ENCODE data around the gene CRHR2. TPM values are rescaled to one million over a fixed set of nuclear protein-coding genes. Genes with fewer than 3 reads are reported as not detected.
"Not testable (repeated sequence)": the region's sequence is repeated elsewhere in the genome, so short reads cannot be mapped to it uniquely, and the experiment has no call there.

Gene CRHR2
- total RNA-seq, 1 experiment from 2014 or later = not detected

DNA sequence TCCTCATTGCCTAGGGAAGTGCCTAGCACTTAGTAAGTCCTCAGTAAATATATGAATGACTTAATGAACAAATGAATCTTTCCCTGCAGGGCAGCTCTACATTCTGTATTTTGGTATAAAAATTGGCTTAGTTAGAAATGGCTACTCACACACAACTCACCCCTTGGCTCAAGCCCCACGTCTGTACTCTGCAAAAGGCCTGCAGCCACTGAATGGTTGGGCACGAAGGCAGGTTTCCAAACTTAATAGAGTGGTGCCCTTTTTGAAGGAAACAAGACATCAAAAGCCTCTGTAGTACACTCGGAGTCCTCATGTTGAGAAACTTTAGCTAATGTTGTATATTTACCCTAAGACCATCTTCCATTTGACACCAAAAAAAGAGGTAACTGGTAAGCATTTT is 36.6 kb downstream of the CRHR2 start:
- intact Hi-C loops (cut with micrococcal nuclease; ENCODE audit: unreplicated experiment) = no loop called here
- Histone ChIP-seq H3K4me3 (ENCODE audit: low read depth, low read length, poor library complexity, severe bottlenecking) (no peak overlapping the region), H3K27ac (ENCODE audit: low read depth, low read length, poor library complexity, severe bottlenecking) (no peak overlapping the region), H3K4me1 (ENCODE audit: insufficient read depth, low read length, poor library complexity, severe bottlenecking) (no peaks in the 10 kb centered on the region), H3K9me3 (ENCODE audit: low read depth, low read length, poor library complexity, severe bottlenecking) (no peaks in the 10 kb centered on the region), H3K36me3 (ENCODE audit: insufficient read depth, low read length, poor library complexity, severe bottlenecking) (peaks cover 6% of the 10 kb centered on the region), H3K27me3 (replicated peaks; ENCODE audit: insufficient read depth, low read depth, low read length, poor library complexity) (no peaks in the 10 kb centered on the region)
- DNase-seq (ENCODE audit: low spot score) = no peak
- ChIA-PET CTCF (no interaction called here), POLR2A (ENCODE audit: low non-redundant PET) (no interaction called here)
- TF ChIP-seq, protein P1, sequence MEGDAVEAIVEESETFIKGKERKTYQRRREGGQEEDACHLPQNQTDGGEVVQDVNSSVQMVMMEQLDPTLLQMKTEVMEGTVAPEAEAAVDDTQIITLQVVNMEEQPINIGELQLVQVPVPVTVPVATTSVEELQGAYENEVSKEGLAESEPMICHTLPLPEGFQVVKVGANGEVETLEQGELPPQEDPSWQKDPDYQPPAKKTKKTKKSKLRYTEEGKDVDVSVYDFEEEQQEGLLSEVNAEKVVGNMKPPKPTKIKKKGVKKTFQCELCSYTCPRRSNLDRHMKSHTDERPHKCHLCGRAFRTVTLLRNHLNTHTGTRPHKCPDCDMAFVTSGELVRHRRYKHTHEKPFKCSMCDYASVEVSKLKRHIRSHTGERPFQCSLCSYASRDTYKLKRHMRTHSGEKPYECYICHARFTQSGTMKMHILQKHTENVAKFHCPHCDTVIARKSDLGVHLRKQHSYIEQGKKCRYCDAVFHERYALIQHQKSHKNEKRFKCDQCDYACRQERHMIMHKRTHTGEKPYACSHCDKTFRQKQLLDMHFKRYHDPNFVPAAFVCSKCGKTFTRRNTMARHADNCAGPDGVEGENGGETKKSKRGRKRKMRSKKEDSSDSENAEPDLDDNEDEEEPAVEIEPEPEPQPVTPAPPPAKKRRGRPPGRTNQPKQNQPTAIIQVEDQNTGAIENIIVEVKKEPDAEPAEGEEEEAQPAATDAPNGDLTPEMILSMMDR (conservative IDR thresholded peaks at IDR 0.05; ENCODE audit: low read depth, low read length) = no peak
- no peak for TF ChIP-seq EZH2 (IDR thresholded peaks at IDR 0.05; ENCODE audit: borderline replicate concordance, low read depth, low read length, poor library complexity, severe bottlenecking)
- BruUV-seq (replicated peaks) = no TSS peak

DNA sequence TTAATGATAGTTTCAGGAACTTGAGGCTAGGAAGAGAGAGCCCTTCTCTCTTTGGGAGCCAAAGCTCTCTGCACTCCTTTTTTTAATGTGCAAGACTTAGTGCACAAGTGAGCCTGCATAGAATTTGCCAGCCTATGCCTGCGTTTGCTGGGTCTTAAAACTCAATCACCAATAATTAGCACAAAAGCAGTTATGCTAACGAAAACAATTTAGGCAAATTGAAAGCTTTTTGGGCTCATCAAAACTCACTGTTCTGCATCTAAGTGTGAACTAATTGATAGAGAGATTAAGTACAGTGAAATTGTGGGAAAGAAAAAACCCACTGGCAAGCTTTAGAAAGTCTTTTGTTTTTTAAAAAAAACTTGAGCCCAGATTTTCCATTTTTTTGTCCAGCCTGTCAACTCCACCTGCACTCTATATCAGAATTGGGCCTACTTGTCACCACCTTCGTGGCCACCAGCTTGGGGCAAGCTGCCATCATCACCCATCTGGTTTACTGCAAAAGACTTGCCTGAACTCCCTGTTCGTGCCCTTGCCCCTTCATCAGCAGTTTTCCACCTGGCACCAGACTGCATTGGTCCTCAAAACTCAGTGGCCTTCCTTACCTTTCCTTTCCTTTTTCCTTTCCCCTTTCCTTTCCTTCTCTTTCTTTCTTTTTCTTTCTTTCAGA is 37.8 kb downstream of the CRHR2 start:
- intact Hi-C loops (cut with micrococcal nuclease; ENCODE audit: unreplicated experiment) = no loop called here

DNA sequence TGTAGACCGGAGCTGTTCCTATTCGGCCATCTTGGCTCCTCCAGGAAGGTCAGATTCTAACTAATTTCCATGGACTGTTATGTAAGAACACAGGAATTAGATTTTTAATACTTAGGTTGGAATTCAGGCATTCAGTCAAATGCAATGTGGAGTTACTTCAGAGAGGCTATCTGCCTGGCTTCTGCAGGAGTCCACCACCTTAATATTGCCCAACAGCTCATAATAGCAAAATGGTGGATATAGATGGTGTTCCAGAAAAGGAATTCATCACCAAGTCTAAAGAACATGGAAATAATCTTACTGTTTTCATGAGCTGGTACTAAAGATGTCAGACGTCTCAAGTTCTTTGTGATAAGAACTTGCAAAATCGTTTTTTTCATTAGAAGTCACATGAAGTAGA is 39.5 kb downstream of the CRHR2 start:
- no peak overlapping the region for H3K4me3 ChIP-seq (ENCODE audit: low read depth, low read length, poor library complexity, severe bottlenecking)
- ChIA-PET POLR2A (ENCODE audit: low non-redundant PET) (no interaction called here), CTCF (no interaction called here)
- peaks cover 6% of the 10 kb centered on the region for H3K36me3 ChIP-seq (ENCODE audit: insufficient read depth, low read length, poor library complexity, severe bottlenecking)
- no peak for DNase-seq (ENCODE audit: low spot score)
- TF ChIP-seq, protein P1 (conservative IDR thresholded peaks at IDR 0.05; ENCODE audit: low read depth, low read length) = no peak
- no peak for TF ChIP-seq EZH2 (IDR thresholded peaks at IDR 0.05; ENCODE audit: borderline replicate concordance, low read depth, low read length, poor library complexity, severe bottlenecking)
- no TSS peak for BruUV-seq (replicated peaks)
- no peaks in the 10 kb centered on the region for H3K9me3 ChIP-seq (ENCODE audit: low read depth, low read length, poor library complexity, severe bottlenecking)
- intact Hi-C loops (cut with micrococcal nuclease; ENCODE audit: unreplicated experiment) = no loop called here
- no peaks in the 10 kb centered on the region for H3K4me1 ChIP-seq (ENCODE audit: insufficient read depth, low read length, poor library complexity, severe bottlenecking)
- H3K27me3 ChIP-seq (replicated peaks; ENCODE audit: insufficient read depth, low read depth, low read length, poor library complexity) = no peaks in the 10 kb centered on the region
- H3K27ac ChIP-seq (ENCODE audit: low read depth, low read length, poor library complexity, severe bottlenecking) = no peak overlapping the region

More for the DNA sequence above, 37.8 kb downstream of the CRHR2 start:
- no peaks in the 10 kb centered on the region for H3K4me1 ChIP-seq (ENCODE audit: insufficient read depth, low read length, poor library complexity, severe bottlenecking)
- ChIA-PET CTCF (no interaction called here), POLR2A (ENCODE audit: low non-redundant PET) (no interaction called here)
- no peaks in the 10 kb centered on the region for H3K27me3 ChIP-seq (replicated peaks; ENCODE audit: insufficient read depth, low read depth, low read length, poor library complexity)
- H3K27ac ChIP-seq (ENCODE audit: low read depth, low read length, poor library complexity, severe bottlenecking) = no peak overlapping the region
- H3K9me3 ChIP-seq (ENCODE audit: low read depth, low read length, poor library complexity, severe bottlenecking) = no peaks in the 10 kb centered on the region
- DNase-seq (ENCODE audit: low spot score) = no peak
- no peak for TF ChIP-seq EZH2 (IDR thresholded peaks at IDR 0.05; ENCODE audit: borderline replicate concordance, low read depth, low read length, poor library complexity, severe bottlenecking)
- TF ChIP-seq, protein P1 (conservative IDR thresholded peaks at IDR 0.05; ENCODE audit: low read depth, low read length) = no peak
- peaks cover 6% of the 10 kb centered on the region for H3K36me3 ChIP-seq (ENCODE audit: insufficient read depth, low read length, poor library complexity, severe bottlenecking)
- BruUV-seq (replicated peaks) = no TSS peak
- no peak overlapping the region for H3K4me3 ChIP-seq (ENCODE audit: low read depth, low read length, poor library complexity, severe bottlenecking)

DNA sequence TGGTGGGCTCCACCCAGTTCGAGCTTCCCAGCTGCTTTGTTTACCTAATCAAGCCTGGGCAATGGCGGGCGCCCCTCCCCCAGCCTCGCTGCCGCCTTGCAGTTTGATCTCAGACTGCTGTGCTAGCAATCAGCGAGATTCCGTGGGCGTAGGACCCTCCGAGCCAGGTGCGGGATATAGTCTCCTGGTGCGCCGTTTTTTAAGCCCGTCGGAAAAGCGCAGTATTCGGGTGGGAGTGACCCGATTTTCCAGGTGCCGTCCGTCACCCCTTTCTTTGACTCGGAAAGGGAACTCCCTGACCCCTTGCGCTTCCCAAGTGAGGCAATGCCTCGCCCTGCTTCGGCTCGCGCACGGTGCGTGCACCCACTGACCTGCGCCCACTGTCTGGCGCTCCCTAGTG is 39.9 kb downstream of the CRHR2 start:
- H3K27me3 ChIP-seq (replicated peaks; ENCODE audit: insufficient read depth, low read depth, low read length, poor library complexity); intact Hi-C loops (cut with micrococcal nuclease; ENCODE audit: unreplicated experiment); H3K27ac ChIP-seq (ENCODE audit: low read depth, low read length, poor library complexity, severe bottlenecking); CTCF ChIA-PET; H3K4me3 ChIP-seq (ENCODE audit: low read depth, low read length, poor library complexity, severe bottlenecking); POLR2A ChIA-PET (ENCODE audit: low non-redundant PET); DNase-seq (ENCODE audit: low spot score); H3K4me1 ChIP-seq (ENCODE audit: insufficient read depth, low read length, poor library complexity, severe bottlenecking); H3K9me3 ChIP-seq (ENCODE audit: low read depth, low read length, poor library complexity, severe bottlenecking); BruUV-seq (replicated peaks); H3K36me3 ChIP-seq (ENCODE audit: insufficient read depth, low read length, poor library complexity, severe bottlenecking): not testable (repeated sequence)

Measured in A673 (cell line).